Endodermal cell (in vitro differentiated cells): ENCODE measurements around the gene CLECL1. TPM values are rescaled to one million over a fixed set of nuclear protein-coding genes. Genes with fewer than 3 reads are reported as not detected.

Experiments used
- DNase-seq: peaks from one replicate; pipeline ENCODE4 v3.0.0-alpha.2; 2017
- H3K27ac ChIP-seq: 2 replicates; pipeline ENCODE4 v1.5.1; 2013; ENCODE audit warnings: mild to moderate bottlenecking, low read depth, low read length, moderate library complexity
- H3K27me3 ChIP-seq: 2 replicates; pipeline ENCODE4 v1.6.1; 2013; ENCODE audit warnings: mild to moderate bottlenecking, low read length, moderate library complexity; ENCODE audit not compliant: insufficient read depth, control insufficient read depth, poor library complexity, severe bottlenecking
- H3K36me3 ChIP-seq: 2 replicates; pipeline ENCODE4 v1.7.0; 2013; ENCODE audit warnings: mild to moderate bottlenecking, low read length, moderate library complexity; ENCODE audit not compliant: control insufficient read depth, insufficient read depth
- H3K4me1 ChIP-seq: one replicate; pipeline ENCODE4 v1.7.0; 2013; ENCODE audit warnings: low read length; ENCODE audit not compliant: control insufficient read depth, insufficient read depth
- H3K4me3 ChIP-seq: 2 replicates; pipeline ENCODE4 v1.5.1; 2013; ENCODE audit warnings: mild to moderate bottlenecking, low read length, moderate library complexity
- H3K9ac ChIP-seq: 2 replicates; pipeline ENCODE4 v1.6.1; 2013; ENCODE audit warnings: mild to moderate bottlenecking, low read length, moderate library complexity; ENCODE audit not compliant: poor library complexity, severe bottlenecking; ENCODE audit errors: extremely low read depth
- H3K9me3 ChIP-seq: 2 replicates; pipeline ENCODE4 v1.6.1; 2013; ENCODE audit warnings: mild to moderate bottlenecking, low read length, moderate library complexity; ENCODE audit not compliant: control insufficient read depth
- H3K27ac Mint-ChIP-seq: 2 replicates; pipeline ENCODE4 v1.8.0; 2020; ENCODE audit warnings: mixed read lengths
- H3K27me3 Mint-ChIP-seq: 2 replicates; pipeline ENCODE4 v1.8.0; 2021; ENCODE audit warnings: mild to moderate bottlenecking, mixed read lengths; ENCODE audit not compliant: insufficient read depth
- H3K36me3 Mint-ChIP-seq: 2 replicates; pipeline ENCODE4 v1.8.0; 2020; ENCODE audit warnings: low read depth, mixed read lengths
- H3K4me1 Mint-ChIP-seq: 2 replicates; pipeline ENCODE4 v1.8.0; 2020; ENCODE audit warnings: mixed read lengths
- H3K4me3 Mint-ChIP-seq: 2 replicates; pipeline ENCODE4 v1.8.0; 2020; ENCODE audit warnings: mild to moderate bottlenecking, moderate library complexity, mixed read lengths
- H3K9me3 Mint-ChIP-seq: 2 replicates; pipeline ENCODE4 v1.8.0; 2020; ENCODE audit warnings: mild to moderate bottlenecking, mixed read lengths
- CTCF ChIP-seq: fragments of 200-600 bp; sonication (generic); conservative IDR thresholded peaks from 2 replicates; pipeline ENCODE4 v1.5.0; 2021; ENCODE audit warnings: antibody characterized with exemption, mild to moderate bottlenecking
- WGBS, 2 experiments: methylation state at CpG; one replicate each; pipeline versions ENCODE4 v1.1.5 to v1.1.7; 2013; ENCODE audit warnings: missing lambda C conversion rate in 2 of 2, mixed read lengths in 1 of 2; ENCODE audit not compliant: insufficient coverage in 1 of 2, insufficient read length in 1 of 2; 5-methylcytosine and 5-hydroxymethylcytosine counted together
- total RNA-seq, 2 donors: library from RNA; stranded (reverse); fragmentation: NEBNext Ultra II Directional in 1 of 2; extraction: Animal tissue kit (Norgen Biotek cat#: 25700) in 1 of 2; gene quantifications; 2 replicates in 1 of 2; 3 replicates in 1 of 2; pipeline ENCODE4 v1.2.1, GENCODE V29; 2021

CLECL1 gene
- total RNA-seq, 2 donors from 2014 or later, result not detected

- Histone ChIP-seq H3K4me3 (no peak overlapping the region), H3K9ac (no peak overlapping the region), H3K4me1 (peaks cover 2% of the 10 kb centered on the region), H3K9me3 (no peaks in the 10 kb centered on the region), H3K27ac (no peak overlapping the region), H3K27me3 (no peaks in the 10 kb centered on the region), H3K36me3 (no peaks in the 10 kb centered on the region)
- no peak overlapping the region for H3K4me3 Mint-ChIP-seq
- WGBS, 2 experiments, result 95 to 100% methylated on average over 1 to 2 of the region's 2 CpGs
- no peak for DNase-seq
- H3K9me3 Mint-ChIP-seq, result no peaks in the 10 kb centered on the region
- no peak overlapping the region for H3K27ac Mint-ChIP-seq
- no peaks in the 10 kb centered on the region for H3K27me3 Mint-ChIP-seq
- peaks cover under 1% of the 10 kb centered on the region for H3K4me1 Mint-ChIP-seq
- H3K36me3 Mint-ChIP-seq, result no peaks in the 10 kb centered on the region
- TF ChIP-seq CTCF, result no peak
These were observed 22.7 kb upstream of the CLECL1 start for GRCh38 chr12:9755567-9755966.

- H3K4me1 ChIP-seq, result peaks cover 2% of the 10 kb centered on the region
- H3K9me3 Mint-ChIP-seq, result no peaks in the 10 kb centered on the region
- DNase-seq, result no peak
- no peaks in the 10 kb centered on the region for H3K27me3 Mint-ChIP-seq
- H3K9ac ChIP-seq, result no peak overlapping the region
- no peak overlapping the region for H3K4me3 ChIP-seq
- H3K36me3 ChIP-seq, result no peaks in the 10 kb centered on the region
- no peak for TF ChIP-seq CTCF
- H3K4me3 Mint-ChIP-seq, result no peak overlapping the region
- no peak overlapping the region for H3K27ac ChIP-seq
- no peak overlapping the region for H3K27ac Mint-ChIP-seq
- H3K36me3 Mint-ChIP-seq, result no peaks in the 10 kb centered on the region
- H3K27me3 ChIP-seq, result no peaks in the 10 kb centered on the region
- H3K9me3 ChIP-seq, result no peaks in the 10 kb centered on the region
- H3K4me1 Mint-ChIP-seq, result peaks cover 3% of the 10 kb centered on the region
These were observed 22.1 kb upstream of the CLECL1 start for GRCh38 chr12:9755035-9755434.

- Histone ChIP-seq H3K9me3 (no peaks in the 10 kb centered on the region), H3K4me1 (peaks cover 2% of the 10 kb centered on the region), H3K27ac (no peak overlapping the region), H3K27me3 (no peaks in the 10 kb centered on the region), H3K4me3 (no peak overlapping the region), H3K9ac (no peak overlapping the region), H3K36me3 (no peaks in the 10 kb centered on the region)
- DNase-seq, result no peak
- Mint-ChIP-seq H3K36me3 (no peaks in the 10 kb centered on the region), H3K4me1 (peaks cover 3% of the 10 kb centered on the region), H3K9me3 (no peaks in the 10 kb centered on the region), H3K27ac (no peak overlapping the region), H3K4me3 (no peak overlapping the region), H3K27me3 (no peaks in the 10 kb centered on the region)
- WGBS, 2 experiments, result 87 to 100% methylated on average over 3 of the region's 3 CpGs
- TF ChIP-seq CTCF, result no peak
These were observed 21.4 kb upstream of the CLECL1 start for GRCh38 chr12:9754099-9754927.
